ENCODE data around the gene PSMG2.
"Not testable (repeated sequence)": the region's sequence is repeated elsewhere in the genome, so short reads cannot be mapped to it uniquely, and the experiment has no call there.

Gene PSMG2

GRCh38 chr18:12722731-12723130, 19.9 kb downstream of the PSMG2 start:
- DNase-seq (ENCODE audit: low spot score), result no peak

GRCh38 chr18:12726331-12726730, 23.5 kb downstream of the PSMG2 start:
- DNase-seq (ENCODE audit: low spot score), result no peak

GRCh38 chr18:12726774-12727550, 24.1 kb downstream of the PSMG2 start:
- peak; percentile 57 for DNase-seq (ENCODE audit: low spot score)

- DNase-seq (ENCODE audit: low spot score), result no peak
These were observed 34.5 kb downstream of the PSMG2 start for GRCh38 chr18:12737243-12737902.

GRCh38 chr18:12741351-12741750, 38.5 kb downstream of the PSMG2 start:
- peak; percentile 66 for DNase-seq (ENCODE audit: low spot score)

- no peak for DNase-seq (ENCODE audit: low spot score)
These were observed 39.6 kb downstream of the PSMG2 start for GRCh38 chr18:12742453-12742852.

- DNase-seq (ENCODE audit: low spot score), result peak; percentile 70
These were observed 41.3 kb downstream of the PSMG2 start for GRCh38 chr18:12744103-12744502.

- DNase-seq (ENCODE audit: low spot score), result no peak
These were observed 42.4 kb downstream of the PSMG2 start for GRCh38 chr18:12745095-12745795.

GRCh38 chr18:12747530-12748315, 44.9 kb downstream of the PSMG2 start:
- no peak for DNase-seq (ENCODE audit: low spot score)

GRCh38 chr18:12748671-12749070, 45.8 kb downstream of the PSMG2 start:
- no peak for DNase-seq (ENCODE audit: low spot score)

- no peak for DNase-seq (ENCODE audit: low spot score)
These were observed 46.3 kb downstream of the PSMG2 start for GRCh38 chr18:12749121-12749520.

- DNase-seq (ENCODE audit: low spot score), result no peak
These were observed 47.4 kb downstream of the PSMG2 start for GRCh38 chr18:12750076-12750714.

- no peak for DNase-seq (ENCODE audit: low spot score)
These were observed 48.1 kb downstream of the PSMG2 start for GRCh38 chr18:12750715-12751502.

- no peak for DNase-seq (ENCODE audit: low spot score)
These were observed 48.7 kb downstream of the PSMG2 start for GRCh38 chr18:12751503-12751884.

GRCh38 chr18:12751891-12752290, 49.0 kb downstream of the PSMG2 start:
- DNase-seq (ENCODE audit: low spot score), result no peak

GRCh38 chr18:12754511-12754910, 51.7 kb downstream of the PSMG2 start:
- DNase-seq (ENCODE audit: low spot score), result no peak

GRCh38 chr18:12755606-12756005, 52.8 kb downstream of the PSMG2 start:
- not testable (repeated sequence) for DNase-seq (ENCODE audit: low spot score)

- DNase-seq (ENCODE audit: low spot score), result not testable (repeated sequence)
These were observed 53.9 kb downstream of the PSMG2 start for GRCh38 chr18:12756619-12757239.

- not testable (repeated sequence) for DNase-seq (ENCODE audit: low spot score)
These were observed 55.7 kb downstream of the PSMG2 start for GRCh38 chr18:12758566-12758965.

- DNase-seq (ENCODE audit: low spot score), result no peak
These were observed 62.3 kb downstream of the PSMG2 start for GRCh38 chr18:12765126-12765525.

Measured in SW480 (cell line).